Measurements from ENCODE around the gene TFE3.

The TFE3 gene

GRCh38 chrX:49059201-49059600 is 16.0 kb upstream of the TFE3 start:
- DNase-seq = no peak
- no peaks in the 10 kb centered on the region for H3K36me3 ChIP-seq
- H3K4me1 ChIP-seq = no peaks in the 10 kb centered on the region
- no peaks in the 10 kb centered on the region for H3K27me3 ChIP-seq
- no peak for TF ChIP-seq CTCF (IDR thresholded peaks at IDR 0.05; ENCODE audit: low read depth, low read length)
- H3K9me3 ChIP-seq = no peaks in the 10 kb centered on the region
- H3K4me3 ChIP-seq (ENCODE audit: low read depth, low read length) = no peak overlapping the region

- Histone ChIP-seq H3K27me3 (no peaks in the 10 kb centered on the region), H3K9me3 (no peaks in the 10 kb centered on the region), H3K4me1 (no peaks in the 10 kb centered on the region), H3K4me3 (ENCODE audit: low read depth, low read length) (no peak within 1 kb of the TSS), H3K36me3 (no peaks in the 10 kb centered on the region)
- TF ChIP-seq CTCF (IDR thresholded peaks at IDR 0.05; ENCODE audit: low read depth, low read length) = no peak
- no peak for DNase-seq
Measured at GRCh38 chrX:49058794-49059193, 15.6 kb upstream of the TFE3 start, which contains the start of gene CCDC120. CCDC120 (plus strand) TSS chrX:49058999; CDS start chrX:49062042, 3,043 bp downstream.

- no peaks in the 10 kb centered on the region for H3K4me1 ChIP-seq
- no peak for DNase-seq
- peak overlapping the region; percentile 56 for H3K4me3 ChIP-seq (ENCODE audit: low read depth, low read length)
- no peak for TF ChIP-seq CTCF (IDR thresholded peaks at IDR 0.05; ENCODE audit: low read depth, low read length)
- H3K27me3 ChIP-seq = no peaks in the 10 kb centered on the region
- no peaks in the 10 kb centered on the region for H3K9me3 ChIP-seq
- H3K36me3 ChIP-seq = no peaks in the 10 kb centered on the region
Measured at GRCh38 chrX:49054073-49054762, 11.1 kb upstream of the TFE3 start.

GRCh38 chrX:49053223-49054072 is 10.3 kb upstream of the TFE3 start:
- no peaks in the 10 kb centered on the region for H3K4me1 ChIP-seq
- H3K27me3 ChIP-seq = no peaks in the 10 kb centered on the region
- H3K4me3 ChIP-seq (ENCODE audit: low read depth, low read length) = peak overlapping the region; percentile 56
- no peaks in the 10 kb centered on the region for H3K36me3 ChIP-seq
- no peaks in the 10 kb centered on the region for H3K9me3 ChIP-seq
- DNase-seq = peak; percentile 82
- no peak for TF ChIP-seq CTCF (IDR thresholded peaks at IDR 0.05; ENCODE audit: low read depth, low read length)

- DNase-seq = no peak
- Histone ChIP-seq H3K4me1 (peaks cover 4% of the 10 kb centered on the region), H3K36me3 (no peaks in the 10 kb centered on the region), H3K27me3 (no peaks in the 10 kb centered on the region), H3K9me3 (no peaks in the 10 kb centered on the region), H3K4me3 (ENCODE audit: low read depth, low read length) (peak overlapping the region; percentile 43)
- TF ChIP-seq CTCF (IDR thresholded peaks at IDR 0.05; ENCODE audit: low read depth, low read length) = no peak
Measured at GRCh38 chrX:49043987-49044281, 777 bp upstream of the TFE3 start.

Measured in BE2C (cell line).